GM12874 (cell line): ENCODE measurements around the gene ABTB2.

ENCODE experiments used
- CTCF ChIP-seq: IDR thresholded peaks from 2 replicates; pipeline ENCODE4 v1.5.1; 2011; ENCODE audit warnings: low read depth, mild to moderate bottlenecking, control low read depth, low read length, moderate library complexity; ENCODE audit not compliant: insufficient read depth

Gene ABTB2

GRCh38 chr11:34188181-34188580 is 169.6 kb downstream of the ABTB2 start:
- no peak for TF ChIP-seq CTCF

- TF ChIP-seq CTCF, result no peak
These were observed 171.6 kb downstream of the ABTB2 start for GRCh38 chr11:34185926-34186841.

- no peak for TF ChIP-seq CTCF
These were observed 173.2 kb downstream of the ABTB2 start for GRCh38 chr11:34184505-34185015.

- no peak for TF ChIP-seq CTCF
These were observed 173.9 kb downstream of the ABTB2 start for GRCh38 chr11:34183848-34184391.

GRCh38 chr11:34182921-34183685 is 174.7 kb downstream of the ABTB2 start:
- no peak for TF ChIP-seq CTCF

- no peak for TF ChIP-seq CTCF
These were observed 175.4 kb downstream of the ABTB2 start for GRCh38 chr11:34182425-34182824.

- no peak for TF ChIP-seq CTCF
These were observed 175.9 kb downstream of the ABTB2 start for GRCh38 chr11:34181856-34182405.
